Gastrocnemius medialis (tissue), 4 donors: ENCODE measurements around the gene CHST11.

Experiments
- CTCF ChIP-seq, 5 experiments: fragments of 450-650 bp in 3 of 5; fragments of 200-600 bp in 2 of 5; sonication (generic) in 2 of 5; IDR thresholded peaks in 4 of 5; conservative IDR thresholded peaks in 1 of 5; 1 replicate in 4 of 5; 2 replicates in 1 of 5; pipeline ENCODE4 v1.5.1; 2016 to 2019; ENCODE audit warnings: antibody characterized with exemption in 5 of 5, mild to moderate bottlenecking in 3 of 5, moderate library complexity in 3 of 5
- POLR2A ChIP-seq, 2 donors: fragments of 450-650 bp; IDR thresholded peaks; one replicate each; pipeline ENCODE4 v1.6.1; 2017; ENCODE audit warnings: antibody characterized with exemption in 2 of 2, mild to moderate bottlenecking in 2 of 2, moderate library complexity in 2 of 2

- TF ChIP-seq CTCF (IDR thresholded peaks at IDR 0.05 in 4 of 5, conservative IDR thresholded peaks at IDR 0.05 in 1 of 5) (no peak), POLR2A (IDR thresholded peaks at IDR 0.05) (no peak)
These were observed 292.8 kb downstream of the CHST11 start for GRCh38 chr12:104749545-104749944.
